Fibroblast of villous mesenchyme (primary cell): ENCODE results near the gene PHF23. TPM values are rescaled to one million over a fixed set of nuclear protein-coding genes. Genes with fewer than 3 reads are reported as not detected.

ENCODE experiments used
- DNase-seq: peaks from one replicate; pipeline ENCODE4 v3.0.0-alpha.2; 2010; ENCODE audit warnings: low read depth
- H3K4me3 ChIP-seq: 2 replicates; pipeline ENCODE4 v1.5.1; 2011; ENCODE audit warnings: low read depth, mild to moderate bottlenecking, low read length
- total RNA-seq: library from RNA; depleted of rRNA; stranded (reverse); fragments of >200 nt; gene quantifications from 2 replicates; pipeline ENCODE4 v1.2.3, GENCODE V29; 2012
- TF ChIP-seq, protein P1 (sequence below): IDR thresholded peaks from 2 replicates; pipeline ENCODE4 v1.5.1; 2012; ENCODE audit warnings: low read depth, mild to moderate bottlenecking, low read length; ENCODE audit not compliant: insufficient read depth

Gene PHF23
- total RNA-seq, 1 donor, result 51.8 TPM

DNA sequence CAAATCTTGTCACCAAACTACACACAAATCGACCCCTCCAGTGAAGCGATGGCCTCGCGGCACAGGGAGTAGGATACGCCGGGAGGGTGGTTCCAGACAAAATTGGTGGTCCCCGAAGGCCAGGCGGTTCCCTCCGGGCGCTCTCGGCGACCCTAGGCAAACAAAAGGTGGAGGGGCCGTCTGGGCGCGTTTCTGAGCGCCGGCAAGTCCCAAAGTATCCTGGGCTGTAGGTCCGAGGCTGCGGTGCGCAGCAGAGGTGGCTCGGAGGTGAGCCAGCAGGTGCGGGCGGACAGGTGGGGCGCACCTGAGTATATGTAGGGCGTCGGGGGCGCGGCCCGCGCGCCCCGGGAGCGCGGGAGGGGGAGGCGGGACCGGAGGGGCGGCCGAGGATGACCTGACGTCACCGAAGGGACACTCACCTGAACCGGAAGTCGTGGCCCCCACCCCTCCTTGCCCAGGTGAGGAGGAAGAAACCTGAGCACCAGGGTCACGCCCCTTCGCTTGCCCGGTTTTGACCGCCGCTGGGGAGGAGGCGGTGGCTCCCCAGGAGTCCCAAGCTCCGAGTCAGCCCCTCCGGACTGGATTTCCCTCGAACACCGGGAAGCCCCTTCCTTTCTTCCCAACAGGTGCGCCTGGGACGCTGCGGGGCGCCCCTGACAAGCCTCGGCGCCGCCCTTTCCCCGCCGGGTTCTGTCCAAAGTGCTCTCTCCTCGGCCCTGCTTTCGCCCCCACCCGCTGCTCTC, 23.1 kb upstream of the PHF23 start, which contains the start of gene CLDN7:
CLDN7 (minus strand) TSS at position 287 of the 743 bp plus-strand sequence. CDS start 435 bp downstream, outside the sequence.
- peak within 1 kb of the TSS; percentile 56 for H3K4me3 ChIP-seq
- DNase-seq, result no peak
- TF ChIP-seq, protein P1, sequence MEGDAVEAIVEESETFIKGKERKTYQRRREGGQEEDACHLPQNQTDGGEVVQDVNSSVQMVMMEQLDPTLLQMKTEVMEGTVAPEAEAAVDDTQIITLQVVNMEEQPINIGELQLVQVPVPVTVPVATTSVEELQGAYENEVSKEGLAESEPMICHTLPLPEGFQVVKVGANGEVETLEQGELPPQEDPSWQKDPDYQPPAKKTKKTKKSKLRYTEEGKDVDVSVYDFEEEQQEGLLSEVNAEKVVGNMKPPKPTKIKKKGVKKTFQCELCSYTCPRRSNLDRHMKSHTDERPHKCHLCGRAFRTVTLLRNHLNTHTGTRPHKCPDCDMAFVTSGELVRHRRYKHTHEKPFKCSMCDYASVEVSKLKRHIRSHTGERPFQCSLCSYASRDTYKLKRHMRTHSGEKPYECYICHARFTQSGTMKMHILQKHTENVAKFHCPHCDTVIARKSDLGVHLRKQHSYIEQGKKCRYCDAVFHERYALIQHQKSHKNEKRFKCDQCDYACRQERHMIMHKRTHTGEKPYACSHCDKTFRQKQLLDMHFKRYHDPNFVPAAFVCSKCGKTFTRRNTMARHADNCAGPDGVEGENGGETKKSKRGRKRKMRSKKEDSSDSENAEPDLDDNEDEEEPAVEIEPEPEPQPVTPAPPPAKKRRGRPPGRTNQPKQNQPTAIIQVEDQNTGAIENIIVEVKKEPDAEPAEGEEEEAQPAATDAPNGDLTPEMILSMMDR, result no peak

DNA sequence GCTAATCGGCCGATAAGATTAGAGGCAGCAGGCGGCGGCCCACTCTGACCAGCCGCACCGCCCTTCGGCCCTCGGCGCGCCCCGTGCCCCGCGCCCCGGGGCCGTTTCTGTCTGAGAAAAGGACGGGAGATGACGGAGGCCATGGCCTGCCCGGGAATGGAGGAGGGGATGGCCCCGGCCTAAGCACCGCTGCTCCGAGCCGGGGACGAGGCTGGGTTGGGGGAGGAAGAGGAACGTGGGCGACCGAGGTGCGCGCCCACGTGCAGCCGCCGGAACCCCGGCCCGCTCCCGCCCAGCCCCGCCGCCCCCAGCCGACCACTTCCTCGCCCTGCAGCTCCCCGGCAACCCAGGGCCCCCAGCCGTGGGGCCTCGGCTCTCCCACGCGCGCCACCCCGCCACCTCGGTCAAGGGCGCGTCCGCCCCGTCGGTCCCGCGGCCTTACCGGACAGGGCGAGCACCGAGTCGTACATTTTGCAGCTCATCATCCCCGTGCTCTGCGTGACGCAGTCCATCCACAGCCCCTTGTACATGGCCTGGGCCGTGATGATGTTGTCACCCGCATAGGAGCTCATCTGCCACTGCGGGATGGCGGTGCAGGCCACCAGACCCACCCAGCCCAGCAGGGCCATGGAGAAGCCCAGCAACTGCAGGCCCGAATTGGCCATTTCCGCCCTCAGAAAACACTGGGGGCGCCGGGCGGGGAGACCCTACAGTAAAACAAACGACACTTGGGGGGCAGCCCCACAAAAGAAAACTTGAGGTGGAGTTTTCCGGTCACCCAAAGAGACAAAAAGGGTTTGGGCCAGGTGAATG, 22.3 kb upstream of the PHF23 start:
- no peak for DNase-seq
- TF ChIP-seq, protein P1, result no peak
- peak overlapping the region; percentile 56 for H3K4me3 ChIP-seq

DNA sequence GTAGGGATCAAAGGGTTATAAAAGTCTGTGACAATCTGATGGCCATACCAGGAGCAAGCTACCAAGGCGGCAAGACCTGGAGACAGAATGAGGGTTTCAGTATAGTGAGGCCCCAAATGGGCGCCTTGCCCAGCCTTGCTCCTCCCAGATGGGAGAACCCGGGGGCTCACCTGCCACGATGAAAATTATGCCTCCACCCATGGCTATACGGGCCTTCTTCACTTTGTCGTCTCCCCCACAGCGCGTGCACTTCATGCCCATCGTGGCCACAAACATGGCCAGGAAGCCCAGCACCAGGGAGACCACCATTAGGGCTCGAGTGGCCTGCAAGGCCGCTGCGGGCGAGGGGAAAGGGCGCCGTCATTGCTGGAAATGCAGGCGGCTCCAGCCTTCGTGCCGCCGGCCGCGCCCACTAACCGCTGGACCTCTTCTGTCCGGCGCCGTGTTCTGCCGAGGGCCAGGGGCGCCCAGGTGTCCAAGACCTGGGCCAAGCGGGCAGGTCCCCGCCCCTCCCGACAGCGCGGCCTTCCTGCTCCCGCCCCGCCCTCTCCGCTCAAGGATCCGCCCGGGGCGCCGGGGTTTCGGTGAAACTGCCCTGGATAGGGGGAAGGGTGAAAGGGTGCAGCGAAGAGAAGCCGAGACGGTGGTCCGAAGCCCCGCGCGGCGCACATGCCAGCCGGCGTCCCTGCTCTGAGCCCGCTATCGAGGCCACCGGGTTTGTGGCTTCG, 21.6 kb upstream of the PHF23 start:
- no peak for DNase-seq
- peak overlapping the region; percentile 53 for H3K4me3 ChIP-seq
- TF ChIP-seq, protein P1, result no peak

DNA sequence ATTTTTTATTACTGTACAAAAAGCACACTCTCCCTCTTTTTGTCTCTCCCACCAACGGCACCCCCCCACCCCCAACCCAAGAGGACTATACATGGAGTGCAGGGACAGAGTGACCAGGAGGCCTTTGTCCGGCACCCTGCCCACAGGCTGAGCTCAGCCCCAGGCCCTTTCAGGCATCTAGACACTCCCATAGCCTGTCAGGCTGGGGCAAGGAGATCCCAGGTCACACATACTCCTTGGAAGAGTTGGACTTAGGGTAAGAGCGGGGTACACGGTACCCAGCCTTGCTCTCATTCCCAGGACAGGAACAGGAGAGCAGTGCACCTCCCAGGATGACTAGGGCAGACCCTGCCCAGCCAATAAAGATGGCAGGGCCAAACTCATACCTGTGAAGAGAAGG, 20.9 kb upstream of the PHF23 start:
- TF ChIP-seq, protein P1, result no peak
- no peak for DNase-seq
- H3K4me3 ChIP-seq, result no peak overlapping the region

DNA sequence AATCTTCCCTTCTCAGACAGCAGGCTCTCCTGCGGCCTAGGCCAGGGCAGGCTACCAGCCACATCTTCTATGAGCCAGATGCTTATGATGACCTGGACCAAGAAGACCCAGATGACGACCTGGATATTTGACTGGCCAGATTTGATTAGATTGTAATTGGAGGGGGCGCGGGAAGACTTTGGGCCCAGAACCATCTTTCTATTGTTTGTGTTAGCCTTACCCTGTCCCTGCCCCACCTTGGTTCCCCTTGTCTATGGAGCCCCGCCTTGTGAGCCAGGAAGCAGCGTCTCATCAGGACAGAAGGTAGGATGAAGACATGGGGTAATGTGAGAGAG, 20.3 kb upstream of the PHF23 start:
- no peak for DNase-seq
- no peak overlapping the region for H3K4me3 ChIP-seq

More for the DNA sequence above, 20.3 kb upstream of the PHF23 start:
- TF ChIP-seq, protein P1, result no peak
